Mesenteric fat pad (tissue), 1 donor: ENCODE measurements around the gene DDIT4. TPM values are rescaled to one million over a fixed set of nuclear protein-coding genes. Genes with fewer than 3 reads are reported as not detected.
A peak's percentile ranks its signal among the peaks of the same experiment; 100 is the strongest.
"Not testable (repeated sequence)": the region's sequence is repeated elsewhere in the genome, so short reads cannot be mapped to it uniquely, and the experiment has no call there.

Experiments
- DNase-seq: peaks from one replicate; pipeline ENCODE4 v3.0.0-alpha.2; 2020; ENCODE audit warnings: low spot score
- total RNA-seq: library from RNA; stranded (reverse); fragmentation: NEBNext Ultra II Directional; extraction: Animal tissue kit (Norgen Biotek cat#: 25700); gene quantifications from one replicate; pipeline ENCODE4 v1.2.1, GENCODE V29; 2021
- donor health status: DM: yes; HTN: yes; CAD: no.

The DDIT4 gene
- total RNA-seq, 1 donor from 2014 or later = 236 TPM

DNA sequence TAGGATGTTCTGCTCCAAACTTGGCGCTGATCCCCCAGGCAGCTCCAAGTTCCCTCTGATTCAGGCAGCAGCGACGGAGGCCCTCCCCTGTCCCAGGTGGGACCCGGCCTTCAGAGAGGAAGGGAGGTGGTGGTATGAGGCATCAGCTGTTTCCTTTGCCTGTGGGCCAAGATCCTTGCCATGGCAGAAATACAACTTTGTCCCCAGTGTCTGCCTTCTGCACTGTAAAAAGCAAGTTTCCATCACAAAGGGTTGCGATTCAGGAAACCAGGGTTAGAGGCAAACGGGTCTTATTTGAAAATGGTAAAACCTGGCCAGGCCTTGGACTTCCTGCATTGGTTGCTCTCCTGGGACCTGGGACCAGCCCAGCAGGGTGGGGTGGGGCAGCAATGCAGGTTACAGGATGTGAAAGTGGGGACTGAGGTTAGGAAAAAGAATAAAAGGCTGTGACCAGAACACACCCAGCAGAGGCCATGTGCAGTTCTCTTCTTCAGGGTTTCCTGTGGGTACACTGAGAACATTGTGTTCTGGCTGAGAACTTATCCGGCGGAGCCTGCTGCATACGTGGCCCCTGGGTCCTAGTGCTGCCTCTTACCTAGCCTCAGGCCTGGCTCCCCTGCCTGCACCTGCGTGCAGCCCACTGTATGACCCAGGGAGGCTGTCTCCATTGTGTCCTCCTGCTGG, 25.1 kb upstream of the DDIT4 start:
- no peak for DNase-seq

DNA sequence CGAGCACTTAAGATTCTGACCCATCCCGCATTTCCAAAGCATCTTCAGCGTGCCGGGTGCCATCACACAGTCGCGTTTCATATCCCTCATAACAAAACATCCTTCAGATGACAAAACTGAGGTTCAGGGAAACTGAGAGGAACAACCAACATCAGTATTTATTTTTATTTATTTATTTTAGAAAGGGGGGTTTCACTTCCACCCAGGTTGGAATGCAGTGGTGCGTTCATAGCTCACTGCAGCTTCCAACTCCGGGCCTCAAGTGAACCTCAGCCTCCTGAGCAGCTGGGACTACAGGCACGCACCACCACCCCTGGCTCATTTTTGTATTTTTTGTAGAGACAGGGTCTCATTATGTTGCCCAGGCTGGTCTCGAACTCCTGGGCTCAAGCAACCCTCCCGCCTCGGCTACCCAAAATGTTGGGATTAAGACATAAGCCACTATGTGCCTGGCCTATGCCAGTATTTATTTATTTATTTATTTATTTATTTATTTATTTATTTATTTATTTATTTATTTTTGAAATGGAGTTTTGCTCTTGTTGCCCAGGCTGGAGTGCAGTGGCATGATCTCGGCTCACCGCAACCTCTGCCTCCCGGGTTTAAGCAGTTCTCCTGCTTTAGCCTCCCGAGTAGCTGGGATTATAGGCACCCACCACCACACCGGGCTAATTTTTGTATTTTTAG, 24.4 kb upstream of the DDIT4 start:
- not testable (repeated sequence) for DNase-seq

GRCh38 chr10:72250666-72251065, 23.1 kb upstream of the DDIT4 start:
- DNase-seq = no peak

GRCh38 chr10:72251635-72252034, 22.1 kb upstream of the DDIT4 start:
- DNase-seq = no peak

DNA sequence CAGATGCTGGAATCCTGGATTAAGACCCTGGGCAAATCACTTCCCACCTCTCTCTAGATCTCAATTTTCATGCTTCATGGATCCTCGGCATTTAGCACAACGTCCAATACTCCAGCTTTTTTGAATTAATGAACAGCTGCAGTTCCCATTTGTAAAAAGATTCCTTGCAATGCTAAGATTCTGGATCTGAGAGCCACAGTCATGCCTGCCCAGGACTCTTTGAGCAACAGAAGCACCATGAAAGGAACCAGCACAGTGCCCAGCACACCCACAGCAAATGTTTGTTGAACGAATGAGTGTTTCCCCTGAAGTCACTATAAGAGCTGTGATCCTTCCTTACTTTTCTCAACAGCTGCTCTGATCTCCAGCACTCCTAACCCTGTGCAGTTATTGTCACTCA, 20.8 kb upstream of the DDIT4 start:
- no peak for DNase-seq

DNA sequence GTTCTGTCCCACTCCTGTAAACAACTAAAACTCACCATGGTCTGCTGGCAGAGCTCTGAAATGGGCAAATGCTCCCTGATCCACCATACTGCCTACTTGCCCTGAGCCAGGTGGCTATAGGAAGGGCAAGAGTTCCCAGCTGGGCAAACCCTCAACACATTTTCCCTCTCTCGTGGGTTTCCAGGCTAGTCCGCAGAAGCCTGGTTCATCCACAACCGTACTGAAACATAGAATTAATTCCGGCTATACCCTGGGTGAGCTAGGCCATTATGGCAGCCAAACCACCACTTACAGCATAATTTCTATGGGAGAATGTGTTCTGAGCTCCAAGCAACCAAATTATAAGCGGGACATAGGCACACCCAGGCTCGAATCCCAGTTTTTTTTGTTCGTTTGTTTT, 20.1 kb upstream of the DDIT4 start:
- DNase-seq = no peak

GRCh38 chr10:72254813-72255568, 18.7 kb upstream of the DDIT4 start:
- peak; percentile 93 for DNase-seq

DNA sequence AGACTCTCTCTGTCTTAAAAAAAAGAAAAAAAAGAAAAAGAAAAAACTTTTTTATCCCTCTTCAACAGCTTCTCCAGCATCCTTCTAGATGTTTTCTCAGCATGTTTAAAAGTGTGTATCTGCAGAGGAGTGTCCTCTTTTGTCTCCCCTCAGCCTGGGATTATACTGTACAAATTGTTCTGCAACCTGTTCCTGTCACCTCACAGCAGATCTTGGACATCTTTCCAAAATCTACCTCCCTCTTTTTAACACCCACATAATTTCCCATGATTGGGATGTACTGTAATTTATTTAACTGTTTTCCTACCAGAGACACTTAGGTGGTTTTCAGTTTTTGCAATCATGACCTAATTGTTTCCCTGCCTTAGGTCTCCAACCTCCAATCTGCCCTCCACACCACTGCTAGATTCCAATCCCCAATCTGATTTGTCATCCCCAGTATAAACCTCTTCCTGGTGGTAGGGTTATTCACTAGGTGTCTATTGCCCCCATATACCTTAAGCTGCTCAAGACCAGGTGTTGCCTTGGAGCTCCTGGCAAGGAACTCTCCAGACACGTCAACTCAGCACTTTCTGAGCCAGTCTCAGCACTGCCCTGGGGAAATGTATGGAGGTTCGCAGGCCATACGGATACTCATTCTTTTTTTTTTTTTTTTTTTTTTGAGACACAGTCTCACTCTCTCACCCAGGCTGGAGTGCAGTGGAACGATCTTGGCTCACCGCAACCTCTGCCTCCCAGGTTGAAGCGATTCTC, 17.6 kb upstream of the DDIT4 start:
- DNase-seq = no peak

DNA sequence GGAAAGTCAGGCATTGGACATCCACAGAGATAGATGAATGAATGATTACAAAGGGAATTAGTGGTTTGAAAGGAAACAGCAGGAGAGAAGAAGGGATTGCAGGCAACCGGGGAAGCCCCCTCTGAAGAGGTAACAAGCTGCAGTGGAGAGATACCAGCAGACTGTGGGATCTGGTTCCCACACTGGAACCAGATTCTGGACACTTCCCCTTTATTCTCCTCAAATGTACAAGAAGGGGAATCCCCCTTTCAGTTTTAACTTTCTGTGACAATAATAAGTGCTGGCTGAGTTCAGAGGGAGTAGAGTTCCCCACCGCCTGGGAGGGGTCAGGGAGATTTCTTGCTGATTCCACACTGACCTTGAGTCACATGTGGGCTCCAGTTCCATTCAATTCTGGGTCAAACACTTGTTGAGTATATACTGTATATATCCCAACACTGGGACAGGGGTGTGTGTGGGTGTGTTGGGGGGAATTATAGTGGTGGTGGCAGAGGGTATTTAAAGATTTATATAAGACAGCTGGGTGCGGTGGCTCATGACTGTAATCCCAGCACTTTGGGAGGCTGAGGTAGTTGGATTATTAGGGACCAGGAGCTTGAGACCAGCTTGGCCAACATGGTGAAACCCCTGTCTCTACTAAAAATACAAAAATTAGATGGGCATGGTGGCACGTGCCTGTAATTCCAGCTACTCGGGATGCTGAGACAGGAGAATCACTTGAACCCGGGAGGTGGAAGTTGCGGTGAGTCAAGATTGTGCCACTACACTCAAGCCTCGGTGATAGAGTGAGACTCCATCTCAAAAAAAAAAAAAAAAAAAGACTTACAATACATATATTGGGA, 16.5 kb upstream of the DDIT4 start:
- DNase-seq = no peak

DNA sequence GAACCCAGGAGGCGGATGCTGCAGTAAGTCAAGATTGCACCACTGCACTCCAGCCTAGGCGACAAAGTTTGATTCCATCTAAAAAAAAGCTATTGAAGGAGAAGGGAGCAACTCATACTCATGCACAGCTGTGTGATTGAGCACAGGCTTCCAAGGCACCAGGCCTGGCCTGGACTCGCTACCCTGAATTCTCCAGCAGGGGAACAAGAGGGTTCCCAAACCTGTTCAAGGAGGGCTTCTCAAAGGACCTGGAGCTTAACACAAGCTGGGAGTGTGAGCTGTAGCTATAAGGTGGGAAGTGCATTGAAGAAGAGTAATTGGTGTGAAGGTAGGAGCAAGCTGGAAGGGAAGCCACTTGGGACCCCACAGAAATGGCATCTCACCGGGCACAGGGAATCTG, 15.1 kb upstream of the DDIT4 start:
- no peak for DNase-seq

GRCh38 chr10:72259491-72260238, 14.1 kb upstream of the DDIT4 start:
- no peak for DNase-seq

DNA sequence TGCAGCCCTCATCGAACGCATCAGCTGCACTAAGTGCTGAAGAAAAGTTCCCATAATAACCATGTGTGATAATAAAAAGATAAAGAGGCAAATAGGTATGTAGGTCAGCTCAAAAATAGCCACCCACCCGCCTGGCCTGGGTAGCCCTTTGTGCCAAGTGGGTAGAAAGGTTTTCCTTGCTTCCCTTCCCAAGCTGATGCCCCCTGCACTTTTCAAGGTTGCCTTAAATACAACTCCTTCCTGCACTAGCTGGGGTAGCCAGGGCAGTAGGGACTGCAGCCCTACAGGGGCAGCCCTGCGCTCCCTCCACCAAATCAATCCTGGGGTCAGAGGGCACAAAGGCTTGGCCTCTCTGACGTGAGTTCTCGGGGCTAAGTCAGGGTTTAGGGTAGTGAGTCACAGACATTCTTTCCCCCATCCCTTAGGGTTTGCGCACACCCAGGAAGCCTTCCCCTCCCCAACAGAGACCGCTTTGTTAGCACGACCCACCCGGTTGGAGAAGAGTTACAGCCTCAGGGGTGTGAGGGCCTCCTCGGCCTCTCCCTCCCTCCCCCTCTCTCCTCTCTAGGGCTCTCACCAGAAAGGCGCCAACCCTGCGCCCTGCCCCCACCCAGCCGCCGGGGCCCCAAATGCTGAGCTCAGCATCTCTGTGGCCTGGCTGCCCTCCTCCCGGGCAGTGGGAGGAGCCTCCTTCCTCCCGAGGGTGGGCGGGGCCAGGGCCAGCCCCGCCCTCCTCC, 13.3 kb upstream of the DDIT4 start:
- peak; percentile 94 for DNase-seq

- DNase-seq = no peak
Measured at GRCh38 chr10:72260976-72261783, 12.5 kb upstream of the DDIT4 start.

GRCh38 chr10:72261784-72262404, 11.8 kb upstream of the DDIT4 start:
- no peak for DNase-seq

- no peak for DNase-seq
Measured at GRCh38 chr10:72263613-72264241, 10.0 kb upstream of the DDIT4 start.

DNA sequence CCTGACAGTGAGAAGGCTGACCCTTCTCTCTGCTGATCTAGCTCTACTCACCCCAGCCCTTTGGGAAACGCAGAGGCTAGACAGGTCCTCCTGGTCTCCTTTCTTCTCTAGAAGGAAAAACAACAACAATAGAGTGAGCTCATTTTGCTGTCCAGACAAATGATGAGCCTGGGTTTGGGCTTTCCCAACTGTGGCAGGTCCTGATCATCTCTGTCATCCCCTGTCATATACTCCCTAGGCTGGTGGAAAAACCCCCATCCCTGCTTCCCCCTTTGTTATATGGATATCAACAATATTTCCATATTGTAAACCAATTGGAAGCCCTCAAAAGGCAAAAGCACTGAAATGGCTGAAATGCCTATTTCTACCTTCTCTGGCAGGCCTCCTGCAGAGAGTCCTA, 9.2 kb upstream of the DDIT4 start:
- no peak for DNase-seq

DNA sequence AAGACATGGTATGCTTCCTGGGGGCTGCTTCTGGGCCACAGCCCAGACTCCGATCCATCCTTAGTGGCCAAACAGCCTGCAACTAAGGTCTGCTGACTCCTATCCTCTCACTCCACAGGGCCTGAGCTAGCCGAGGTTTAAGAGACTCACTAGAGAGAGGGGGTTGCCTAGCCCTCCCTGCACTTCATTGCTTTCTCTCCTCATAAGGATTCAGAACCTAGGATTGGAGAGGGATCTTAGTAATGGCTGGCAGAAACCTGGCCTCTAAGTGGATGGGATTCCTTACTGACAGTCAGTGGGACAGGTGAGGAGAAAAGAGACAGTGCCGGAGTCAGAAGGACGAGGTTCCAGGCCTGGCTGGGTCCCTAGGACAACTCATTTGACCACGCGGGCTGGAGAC, 8.2 kb upstream of the DDIT4 start:
- DNase-seq = no peak
